AG09319 (cell line): ENCODE data around the gene COL4A4.

ENCODE experiments used
- DNase-seq: peaks from one replicate; pipeline ENCODE4 v3.0.0-alpha.2; 2010; ENCODE audit warnings: low read depth; ENCODE audit errors: extremely low read depth
- CTCF ChIP-seq: IDR thresholded peaks from 2 replicates; pipeline ENCODE4 v1.5.1; 2011; ENCODE audit warnings: low read depth, mild to moderate bottlenecking, inconsistent platforms, low read length, moderate library complexity

COL4A4 gene

GRCh38 chr2:227150222-227150936 is 13.6 kb downstream of the COL4A4 start:
- no peak for DNase-seq
- TF ChIP-seq CTCF: no peak

GRCh38 chr2:227148106-227148505 is 15.9 kb downstream of the COL4A4 start:
- DNase-seq: no peak
- TF ChIP-seq CTCF: no peak

- no peak for DNase-seq
- no peak for TF ChIP-seq CTCF
Observed at GRCh38 chr2:227147023-227147422, 17.0 kb downstream of the COL4A4 start.

- DNase-seq: no peak
- TF ChIP-seq CTCF: no peak
Observed at GRCh38 chr2:227146456-227146855, 17.5 kb downstream of the COL4A4 start.

- TF ChIP-seq CTCF: no peak
- DNase-seq: no peak
Observed at GRCh38 chr2:227143895-227144294, 20.1 kb downstream of the COL4A4 start.

GRCh38 chr2:227141301-227141700 is 22.7 kb downstream of the COL4A4 start:
- no peak for TF ChIP-seq CTCF
- DNase-seq: no peak

GRCh38 chr2:227134591-227134990 is 29.4 kb downstream of the COL4A4 start:
- no peak for TF ChIP-seq CTCF

More at GRCh38 chr2:227134591-227134990, 29.4 kb downstream of the COL4A4 start:
- DNase-seq: no peak
